GM13976 (cell line): ENCODE data around the gene FKBP4.

Source experiments
- DNase-seq: peaks from one replicate; pipeline ENCODE4 v3.0.0; 2012; ENCODE audit warnings: low spot score
- CTCF ChIP-seq: IDR thresholded peaks from 2 replicates; pipeline ENCODE4 v1.5.1; 2012; ENCODE audit warnings: borderline replicate concordance, mild to moderate bottlenecking; ENCODE audit not compliant: insufficient read depth; ENCODE audit errors: extremely low read depth, missing control alignments, control extremely low read depth
- in situ Hi-C: fragments of 300-500 bp; cut with MboI; formaldehyde crosslinking; loops from one replicate; pipeline ENCODE4 v1.12.0; 2022; ENCODE audit warnings: low sequenced_read_pairs, mixed read lengths, inconsistent platforms; ENCODE audit not compliant: unreplicated experiment

The FKBP4 gene

DNA sequence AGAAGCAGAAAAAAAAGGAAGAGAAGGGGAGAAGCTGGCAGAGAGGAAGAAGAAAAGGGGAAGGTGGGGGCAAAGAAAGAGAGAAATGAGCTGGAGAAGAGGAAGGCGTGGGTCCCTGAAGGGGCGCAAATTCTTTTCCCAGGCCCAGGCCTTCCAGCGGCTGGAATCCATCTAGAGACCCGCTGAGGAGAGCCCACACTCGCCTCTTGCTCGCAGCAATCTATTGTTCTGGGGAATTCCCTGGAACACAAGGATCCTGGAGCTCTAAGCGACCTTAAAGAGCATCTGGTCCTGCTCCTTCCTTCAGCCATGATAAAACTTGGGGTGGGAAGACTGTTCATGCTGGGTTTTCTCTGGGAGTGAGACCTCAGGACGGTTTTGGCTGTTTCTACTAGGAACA lies 41.2 kb upstream of the FKBP4 start:
- no peak for DNase-seq
- in situ Hi-C loops, result no loop called here
- no peak for TF ChIP-seq CTCF

DNA sequence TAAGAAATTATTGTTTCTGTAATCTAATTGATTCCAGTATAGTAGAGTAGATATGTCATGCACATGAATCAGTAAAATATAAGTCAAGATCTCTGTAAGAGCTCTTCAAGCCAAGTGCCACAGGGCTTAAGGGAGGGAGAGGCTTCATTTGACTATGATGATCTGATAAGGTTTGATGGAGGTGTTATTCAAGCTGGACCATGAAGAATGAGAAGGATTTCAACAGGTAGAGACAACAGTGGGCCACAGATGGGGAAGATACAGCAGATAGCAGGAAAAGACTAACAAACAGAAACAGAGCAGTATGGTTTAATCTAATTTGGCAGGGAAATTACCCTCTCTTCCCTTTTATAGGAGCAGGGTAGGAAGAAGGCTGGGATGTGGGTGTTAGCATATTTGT lies 40.6 kb upstream of the FKBP4 start:
- TF ChIP-seq CTCF, result no peak
- in situ Hi-C loops, result no loop called here
- no peak for DNase-seq

- in situ Hi-C loops, result no loop called here
- no peak for DNase-seq
- TF ChIP-seq CTCF, result no peak
Observed at GRCh38 chr12:2756756-2757155, 38.0 kb upstream of the FKBP4 start.

DNA sequence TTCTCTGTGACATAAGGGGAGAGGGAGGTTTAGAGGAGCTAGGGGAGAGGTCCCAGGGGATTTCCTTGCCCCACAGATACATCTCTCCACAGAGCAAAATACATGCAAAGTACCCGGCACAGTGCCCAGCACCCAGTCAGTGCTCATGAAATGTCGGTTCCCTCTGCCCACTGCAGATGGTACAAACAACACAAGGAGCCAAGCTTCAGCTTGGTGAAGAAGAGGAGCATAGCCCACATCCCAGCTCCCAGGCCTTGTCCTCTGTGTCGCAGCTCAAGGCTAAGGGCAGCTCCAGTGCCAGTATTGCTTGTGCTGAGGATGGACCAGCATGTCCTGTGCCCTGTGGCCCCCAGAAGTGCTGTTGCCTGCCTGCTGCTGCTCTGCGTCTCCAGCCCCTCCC lies 35.0 kb upstream of the FKBP4 start:
- in situ Hi-C loops, result no loop called here
- TF ChIP-seq CTCF, result no peak
- no peak for DNase-seq

GRCh38 chr12:2764398-2764797 lies 30.4 kb upstream of the FKBP4 start:
- in situ Hi-C loops, result no loop called here
- TF ChIP-seq CTCF, result no peak
- no peak for DNase-seq

GRCh38 chr12:2765052-2765451 lies 29.7 kb upstream of the FKBP4 start:
- TF ChIP-seq CTCF, result no peak
- in situ Hi-C loops, result no loop called here
- DNase-seq, result no peak

- DNase-seq, result no peak
- TF ChIP-seq CTCF, result no peak
- in situ Hi-C loops, result no loop called here
Observed at GRCh38 chr12:2765608-2766007, 29.2 kb upstream of the FKBP4 start.
